Kidney epithelial cell (primary cell): ENCODE data around the gene SHH. TPM values are rescaled to one million over a fixed set of nuclear protein-coding genes. Genes with fewer than 3 reads are reported as not detected.

Experiments
- DNase-seq: peaks from one replicate; pipeline ENCODE4 v3.0.0-alpha.2; 2010; ENCODE audit warnings: low read depth
- H3K27me3 ChIP-seq: 2 replicates; pipeline ENCODE4 v1.6.0; 2011; ENCODE audit warnings: low read length; ENCODE audit not compliant: control insufficient read depth, insufficient read depth
- H3K36me3 ChIP-seq: 2 replicates; pipeline ENCODE4 v1.5.1; 2011; ENCODE audit warnings: low read length; ENCODE audit not compliant: control insufficient read depth, insufficient read depth
- H3K4me3 ChIP-seq: 2 replicates; pipeline ENCODE4 v1.5.1; 2011; ENCODE audit warnings: low read depth, mild to moderate bottlenecking, control low read depth, low read length
- total RNA-seq: library from RNA; depleted of rRNA; stranded (reverse); fragments of >200 nt; gene quantifications from 2 replicates; pipeline ENCODE4 v1.2.3, GENCODE V29; 2015
- TF ChIP-seq, protein P1 (sequence below): IDR thresholded peaks from 2 replicates; pipeline ENCODE4 v1.5.1; 2011; ENCODE audit warnings: mild to moderate bottlenecking, moderate library complexity, low read length, control low read depth, inconsistent platforms; ENCODE audit not compliant: insufficient read depth, poor library complexity, severe bottlenecking

SHH gene
- total RNA-seq, 1 donor from 2014 or later, result 2.8 TPM

GRCh38 chr7:155758348-155758747, 53.9 kb downstream of the SHH start:
- TF ChIP-seq, protein P1, sequence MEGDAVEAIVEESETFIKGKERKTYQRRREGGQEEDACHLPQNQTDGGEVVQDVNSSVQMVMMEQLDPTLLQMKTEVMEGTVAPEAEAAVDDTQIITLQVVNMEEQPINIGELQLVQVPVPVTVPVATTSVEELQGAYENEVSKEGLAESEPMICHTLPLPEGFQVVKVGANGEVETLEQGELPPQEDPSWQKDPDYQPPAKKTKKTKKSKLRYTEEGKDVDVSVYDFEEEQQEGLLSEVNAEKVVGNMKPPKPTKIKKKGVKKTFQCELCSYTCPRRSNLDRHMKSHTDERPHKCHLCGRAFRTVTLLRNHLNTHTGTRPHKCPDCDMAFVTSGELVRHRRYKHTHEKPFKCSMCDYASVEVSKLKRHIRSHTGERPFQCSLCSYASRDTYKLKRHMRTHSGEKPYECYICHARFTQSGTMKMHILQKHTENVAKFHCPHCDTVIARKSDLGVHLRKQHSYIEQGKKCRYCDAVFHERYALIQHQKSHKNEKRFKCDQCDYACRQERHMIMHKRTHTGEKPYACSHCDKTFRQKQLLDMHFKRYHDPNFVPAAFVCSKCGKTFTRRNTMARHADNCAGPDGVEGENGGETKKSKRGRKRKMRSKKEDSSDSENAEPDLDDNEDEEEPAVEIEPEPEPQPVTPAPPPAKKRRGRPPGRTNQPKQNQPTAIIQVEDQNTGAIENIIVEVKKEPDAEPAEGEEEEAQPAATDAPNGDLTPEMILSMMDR, result no peak
- H3K36me3 ChIP-seq, result peaks cover 1% of the 10 kb centered on the region
- no peaks in the 10 kb centered on the region for H3K27me3 ChIP-seq
- H3K4me3 ChIP-seq, result no peak overlapping the region
- DNase-seq, result no peak

DNA sequence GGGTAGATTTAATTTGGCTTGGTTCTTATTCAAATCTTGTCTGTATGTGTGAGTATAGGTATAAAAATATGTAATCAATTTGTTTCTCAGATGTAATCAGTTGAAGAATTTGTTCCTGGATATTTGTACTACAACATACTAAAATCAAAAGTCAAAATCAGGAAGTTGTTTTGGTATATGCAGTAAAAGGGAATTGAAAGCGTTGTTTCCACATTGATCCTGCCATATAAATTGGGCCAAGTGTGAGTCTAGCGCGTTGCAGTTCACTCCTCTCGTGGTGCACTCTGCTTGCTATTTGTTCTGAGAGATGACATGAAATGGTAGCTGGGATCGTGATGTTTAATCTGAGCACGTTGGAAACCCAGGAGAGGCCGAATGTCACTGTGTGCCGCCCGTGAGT, 55.9 kb downstream of the SHH start:
- TF ChIP-seq, protein P1, result no peak

DNA sequence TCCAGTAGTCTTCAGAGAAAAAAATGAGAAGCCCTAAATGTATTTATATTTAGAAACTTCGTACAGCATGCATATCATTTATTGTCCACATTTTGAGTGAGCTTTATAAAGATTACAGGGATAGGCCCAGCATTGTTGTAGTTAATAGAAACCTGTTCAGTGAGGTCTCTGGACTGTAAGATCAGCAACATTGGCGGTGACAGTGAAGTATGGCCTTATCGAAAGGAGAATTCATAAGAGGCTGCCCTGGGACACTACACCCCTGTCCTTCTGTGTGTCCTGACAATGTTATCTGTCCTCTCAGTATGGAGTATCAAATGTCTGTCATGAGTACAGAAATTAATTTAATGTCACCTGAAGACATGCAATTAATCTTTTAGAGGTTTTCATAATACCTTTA, 57.2 kb downstream of the SHH start:
- H3K36me3 ChIP-seq, result peaks cover 1% of the 10 kb centered on the region
- H3K27me3 ChIP-seq, result no peaks in the 10 kb centered on the region
- H3K4me3 ChIP-seq, result no peak overlapping the region
- TF ChIP-seq, protein P1, result no peak
- no peak for DNase-seq

More for the DNA sequence above, 55.9 kb downstream of the SHH start:
- no peak overlapping the region for H3K4me3 ChIP-seq
- H3K27me3 ChIP-seq, result no peaks in the 10 kb centered on the region
- H3K36me3 ChIP-seq, result peaks cover 1% of the 10 kb centered on the region
- DNase-seq, result no peak

- H3K4me3 ChIP-seq, result no peak overlapping the region
- H3K36me3 ChIP-seq, result no peaks in the 10 kb centered on the region
- no peak for DNase-seq
- TF ChIP-seq, protein P1, result no peak
- no peaks in the 10 kb centered on the region for H3K27me3 ChIP-seq
Observed at GRCh38 chr7:155754165-155754564, 58.1 kb downstream of the SHH start.

GRCh38 chr7:155753446-155753965, 58.8 kb downstream of the SHH start:
- Histone ChIP-seq H3K27me3 (no peaks in the 10 kb centered on the region), H3K4me3 (no peak overlapping the region), H3K36me3 (no peaks in the 10 kb centered on the region)
- TF ChIP-seq, protein P1, result no peak
- no peak for DNase-seq

- TF ChIP-seq, protein P1, result no peak
- DNase-seq, result no peak
- H3K4me3 ChIP-seq, result no peak overlapping the region
- H3K27me3 ChIP-seq, result no peaks in the 10 kb centered on the region
- no peaks in the 10 kb centered on the region for H3K36me3 ChIP-seq
Observed at GRCh38 chr7:155752756-155753445, 59.4 kb downstream of the SHH start.
